ENCODE data around the gene MICU1.

DNA sequence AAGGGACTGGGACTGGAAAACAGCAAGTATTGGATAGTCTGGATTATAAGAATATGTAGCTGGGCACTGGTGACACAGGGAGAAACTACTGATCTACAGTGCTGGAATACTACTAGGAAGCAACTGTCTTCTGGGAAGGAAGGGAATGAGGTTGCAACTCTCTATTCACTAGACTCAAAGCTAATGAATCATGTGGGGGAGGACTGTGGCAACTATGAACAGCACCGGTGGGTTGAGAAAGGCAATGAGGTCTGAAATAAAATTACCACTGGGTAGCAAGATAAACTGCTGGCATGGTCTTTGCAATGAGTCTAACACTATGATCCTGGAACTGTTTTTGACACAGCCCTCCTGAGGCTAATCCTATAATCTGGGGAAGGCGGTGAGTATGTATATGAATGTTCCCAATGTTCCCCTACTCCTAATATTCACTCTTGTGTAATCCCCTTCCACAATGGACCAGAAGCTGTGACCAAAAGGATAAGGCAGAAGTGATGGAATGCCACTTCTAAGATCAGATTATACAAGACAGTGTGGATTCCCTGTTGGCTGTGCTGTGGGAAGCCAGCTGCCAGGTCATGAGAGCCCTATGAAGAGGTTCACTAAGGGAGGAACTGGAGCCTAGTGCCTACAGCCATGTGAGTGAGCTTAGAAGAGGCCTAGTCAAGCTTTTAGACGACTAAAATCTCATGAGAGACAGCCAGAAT lies 169.8 kb downstream of the MICU1 start:
- TF ChIP-seq ZNF274 (IDR thresholded peaks at IDR 0.05; ENCODE audit: low read depth, low read length) = no peak
- TF ChIP-seq SUZ12 (IDR thresholded peaks at IDR 0.05; ENCODE audit: extremely low read depth, insufficient read depth, insufficient read length) = no peak
- no peak for TF ChIP-seq YY1 (IDR thresholded peaks at IDR 0.05; ENCODE audit: insufficient read depth, insufficient read length)

Measured in NT2/D1 (cell line).